Natural killer cell (primary cell): Measurements from ENCODE around the gene ACTA1. TPM values are rescaled to one million over a fixed set of nuclear protein-coding genes. Genes with fewer than 3 reads are reported as not detected.
"Not testable (repeated sequence)": the region's sequence is repeated elsewhere in the genome, so short reads cannot be mapped to it uniquely, and the experiment has no call there.

Experiments used
- ATAC-seq, 3 donors: fragments of 150-1000 bp in 2 of 3; fragments of 200-7000 bp in 1 of 3; cut with Tn5 transposase; 1 replicate in 1 of 3; 2 replicates in 2 of 3; pipeline ENCODE4 v1.10.0; 2021; ENCODE audit warnings: mild to moderate bottlenecking in 2 of 3, moderate library complexity in 2 of 3
- DNase-seq, 2 donors: peaks; one replicate each; pipeline versions ENCODE4 v3.0.0 to v3.0.0-alpha.2; 2013 to 2021; ENCODE audit warnings: mixed read lengths in 1 of 2
- H3K27ac ChIP-seq: one replicate; pipeline ENCODE4 v1.5.1; 2013; ENCODE audit warnings: mild to moderate bottlenecking, low read length
- H3K27me3 ChIP-seq: one replicate; pipeline ENCODE4 v1.6.1; 2013; ENCODE audit warnings: low read length; ENCODE audit not compliant: control insufficient read depth, insufficient read depth
- H3K36me3 ChIP-seq: one replicate; pipeline ENCODE4 v1.6.1; 2013; ENCODE audit warnings: low read length; ENCODE audit not compliant: control insufficient read depth, insufficient read depth
- H3K4me1 ChIP-seq: one replicate; pipeline ENCODE4 v1.6.1; 2013; ENCODE audit warnings: low read length; ENCODE audit not compliant: control insufficient read depth, insufficient read depth
- H3K4me3 ChIP-seq: one replicate; pipeline ENCODE4 v1.5.1; 2013; ENCODE audit warnings: low read length
- H3K9me3 ChIP-seq: one replicate; pipeline ENCODE4 v1.6.1; 2013; ENCODE audit warnings: low read length; ENCODE audit not compliant: control insufficient read depth, insufficient read depth
- H3K27ac Mint-ChIP-seq, 2 donors: one replicate each; pipeline ENCODE4 v1.8.0; 2022; ENCODE audit warnings: mild to moderate bottlenecking in 2 of 2, mixed read lengths in 2 of 2, moderate library complexity in 1 of 2
- H3K27me3 Mint-ChIP-seq, 2 donors: one replicate each; pipeline ENCODE4 v1.8.0; 2022; ENCODE audit warnings: low read depth in 2 of 2, mixed read lengths in 2 of 2
- H3K36me3 Mint-ChIP-seq: one replicate; pipeline ENCODE4 v1.8.0; 2022; ENCODE audit warnings: mixed read lengths
- H3K4me1 Mint-ChIP-seq, 2 donors: one replicate each; pipeline ENCODE4 v1.8.0; 2022; ENCODE audit warnings: mixed read lengths in 2 of 2
- H3K4me3 Mint-ChIP-seq: one replicate; pipeline ENCODE4 v1.8.0; 2022; ENCODE audit warnings: mild to moderate bottlenecking, moderate library complexity, mixed read lengths
- H3K9me3 Mint-ChIP-seq, 2 donors: one replicate each; pipeline ENCODE4 v1.8.0; 2022; ENCODE audit warnings: mixed read lengths in 2 of 2
- WGBS: methylation state at CpG from one replicate; pipeline ENCODE4 v1.1.7; 2013; ENCODE audit warnings: missing lambda C conversion rate; ENCODE audit not compliant: insufficient coverage; 5-methylcytosine and 5-hydroxymethylcytosine counted together
- intact Hi-C: fragments of 100-400 bp; cut with micrococcal nuclease; formaldehyde crosslinking; loops from one replicate; pipeline ENCODE4 v1.14.2; 2022
- total RNA-seq, 4 donors: library from RNA; stranded (reverse); fragments of 120-200 nt in 1 of 4; gene quantifications; one replicate each; pipeline versions ENCODE4 v1.2.3 to v1.2.4, GENCODE V29; 2013 to 2022
- TF ChIP-seq, protein P1 (sequence below): fragments of 200-600 bp; IDR thresholded peaks from one replicate; pipeline ENCODE4 v1.8.0; 2022; ENCODE audit warnings: antibody characterized with exemption

Gene ACTA1
- total RNA-seq, 3 donors from 2014 or later (not counting 1 experiment from before 2014, with no cell fraction given), result 0.25 to 0.40 TPM; not detected in 1

DNA sequence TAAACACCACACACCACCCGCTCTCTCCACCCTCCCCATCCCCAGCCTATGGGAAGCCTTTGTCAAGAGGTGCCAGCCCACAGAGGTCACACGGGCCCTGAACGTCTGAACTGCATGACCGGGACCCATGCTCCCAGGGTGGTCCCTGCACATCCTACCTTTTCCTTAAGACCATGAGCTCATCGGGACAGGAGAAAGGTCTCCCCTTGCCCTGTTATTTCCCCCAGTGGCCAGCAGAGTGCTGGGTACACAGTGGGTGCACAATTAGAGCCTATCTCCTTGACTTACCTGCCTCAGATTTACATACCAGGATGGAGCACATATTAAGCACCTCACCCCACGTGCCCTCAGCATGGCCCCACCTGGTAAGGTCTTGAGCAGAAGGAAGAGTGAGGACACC, 30.9 kb downstream of the ACTA1 start:
- Histone ChIP-seq H3K4me1 (peaks cover 10% of the 10 kb centered on the region), H3K27ac (no peak overlapping the region), H3K27me3 (peaks cover 15% of the 10 kb centered on the region), H3K9me3 (no peaks in the 10 kb centered on the region), H3K36me3 (no peaks in the 10 kb centered on the region), H3K4me3 (no peak overlapping the region)
- TF ChIP-seq, protein P1, sequence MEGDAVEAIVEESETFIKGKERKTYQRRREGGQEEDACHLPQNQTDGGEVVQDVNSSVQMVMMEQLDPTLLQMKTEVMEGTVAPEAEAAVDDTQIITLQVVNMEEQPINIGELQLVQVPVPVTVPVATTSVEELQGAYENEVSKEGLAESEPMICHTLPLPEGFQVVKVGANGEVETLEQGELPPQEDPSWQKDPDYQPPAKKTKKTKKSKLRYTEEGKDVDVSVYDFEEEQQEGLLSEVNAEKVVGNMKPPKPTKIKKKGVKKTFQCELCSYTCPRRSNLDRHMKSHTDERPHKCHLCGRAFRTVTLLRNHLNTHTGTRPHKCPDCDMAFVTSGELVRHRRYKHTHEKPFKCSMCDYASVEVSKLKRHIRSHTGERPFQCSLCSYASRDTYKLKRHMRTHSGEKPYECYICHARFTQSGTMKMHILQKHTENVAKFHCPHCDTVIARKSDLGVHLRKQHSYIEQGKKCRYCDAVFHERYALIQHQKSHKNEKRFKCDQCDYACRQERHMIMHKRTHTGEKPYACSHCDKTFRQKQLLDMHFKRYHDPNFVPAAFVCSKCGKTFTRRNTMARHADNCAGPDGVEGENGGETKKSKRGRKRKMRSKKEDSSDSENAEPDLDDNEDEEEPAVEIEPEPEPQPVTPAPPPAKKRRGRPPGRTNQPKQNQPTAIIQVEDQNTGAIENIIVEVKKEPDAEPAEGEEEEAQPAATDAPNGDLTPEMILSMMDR, result no peak
- Mint-ChIP-seq H3K27me3 (peaks cover 41 to 70% of the 10 kb centered on the region in 2 donors), H3K9me3 (no peaks in the 10 kb centered on the region), H3K4me1 (peaks cover 4% of the 10 kb centered on the region in 2 donors), H3K36me3 (no peaks in the 10 kb centered on the region), H3K27ac (no peak overlapping the region), H3K4me3 (no peak overlapping the region)
- ATAC-seq (no peak), DNase-seq (no peak)
- 80% methylated on average over 6 of the region's 6 CpGs for WGBS
- intact Hi-C loops, result no loop called here

DNA sequence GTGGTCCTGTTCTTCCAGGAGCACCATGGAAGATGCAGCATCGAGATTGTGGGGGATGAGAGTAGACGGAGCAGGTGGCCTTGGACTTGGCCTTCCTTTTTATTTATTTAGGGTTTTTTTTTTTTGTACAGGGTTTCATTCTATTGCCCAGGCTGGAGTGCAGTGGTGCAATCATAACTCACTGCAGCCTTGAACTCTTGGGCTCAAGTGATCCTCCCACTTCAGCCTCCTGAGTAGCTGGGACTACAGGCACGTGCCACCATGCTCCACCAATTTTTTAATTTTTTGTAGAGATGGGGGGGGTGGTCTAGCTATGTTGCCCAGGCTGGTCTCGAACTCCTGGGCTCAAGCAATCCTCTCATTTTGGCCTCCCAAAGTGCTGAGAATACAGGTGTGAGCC, 31.6 kb downstream of the ACTA1 start:
- intact Hi-C loops, H3K9me3 Mint-ChIP-seq, H3K4me1 ChIP-seq, H3K27me3 ChIP-seq, H3K27ac ChIP-seq, H3K36me3 Mint-ChIP-seq, H3K27ac Mint-ChIP-seq, DNase-seq, H3K4me3 Mint-ChIP-seq, H3K9me3 ChIP-seq, H3K4me3 ChIP-seq, H3K4me1 Mint-ChIP-seq, H3K36me3 ChIP-seq, ATAC-seq: not testable (repeated sequence)
- peaks cover 40 to 68% of the 10 kb centered on the region in 2 donors for H3K27me3 Mint-ChIP-seq
- 77% methylated on average over 4 of the region's 4 CpGs for WGBS

DNA sequence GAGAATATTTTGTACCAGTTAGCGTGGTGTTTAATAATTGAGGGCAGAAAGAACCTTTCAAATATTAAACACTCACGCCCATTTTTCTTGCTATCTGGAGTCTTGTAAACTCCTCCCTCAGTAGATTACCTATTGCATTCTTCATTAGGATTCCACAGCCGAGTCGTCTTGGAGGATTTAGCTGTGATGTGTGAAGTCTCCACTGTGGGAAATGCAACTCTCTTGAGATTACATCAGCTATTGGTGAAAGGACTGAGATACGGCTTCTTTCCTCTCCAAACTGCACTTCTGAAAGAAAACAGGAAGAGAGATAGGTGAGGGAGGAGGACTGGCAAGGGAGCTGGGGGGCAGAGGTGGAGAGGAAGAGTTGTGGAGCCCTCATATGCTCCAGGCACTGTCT, 36.1 kb downstream of the ACTA1 start:
- H3K27ac Mint-ChIP-seq, result no peak overlapping the region
- H3K9me3 Mint-ChIP-seq, result no peaks in the 10 kb centered on the region
- H3K4me3 ChIP-seq, result no peak overlapping the region
- no peaks in the 10 kb centered on the region for H3K4me1 Mint-ChIP-seq
- TF ChIP-seq, protein P1, result no peak
- peaks cover 20 to 48% of the 10 kb centered on the region in 2 donors for H3K27me3 Mint-ChIP-seq
- H3K27me3 ChIP-seq, result peaks cover 2% of the 10 kb centered on the region
- no peak for DNase-seq
- intact Hi-C loops, result no loop called here
- no peaks in the 10 kb centered on the region for H3K36me3 ChIP-seq
- no peaks in the 10 kb centered on the region for H3K36me3 Mint-ChIP-seq
- no peak overlapping the region for H3K27ac ChIP-seq
- WGBS, result 0% methylated on average over 1 of the region's 5 CpGs
- no peak for ATAC-seq
- H3K4me1 ChIP-seq, result no peaks in the 10 kb centered on the region
- H3K4me3 Mint-ChIP-seq, result no peak overlapping the region
- no peaks in the 10 kb centered on the region for H3K9me3 ChIP-seq

DNA sequence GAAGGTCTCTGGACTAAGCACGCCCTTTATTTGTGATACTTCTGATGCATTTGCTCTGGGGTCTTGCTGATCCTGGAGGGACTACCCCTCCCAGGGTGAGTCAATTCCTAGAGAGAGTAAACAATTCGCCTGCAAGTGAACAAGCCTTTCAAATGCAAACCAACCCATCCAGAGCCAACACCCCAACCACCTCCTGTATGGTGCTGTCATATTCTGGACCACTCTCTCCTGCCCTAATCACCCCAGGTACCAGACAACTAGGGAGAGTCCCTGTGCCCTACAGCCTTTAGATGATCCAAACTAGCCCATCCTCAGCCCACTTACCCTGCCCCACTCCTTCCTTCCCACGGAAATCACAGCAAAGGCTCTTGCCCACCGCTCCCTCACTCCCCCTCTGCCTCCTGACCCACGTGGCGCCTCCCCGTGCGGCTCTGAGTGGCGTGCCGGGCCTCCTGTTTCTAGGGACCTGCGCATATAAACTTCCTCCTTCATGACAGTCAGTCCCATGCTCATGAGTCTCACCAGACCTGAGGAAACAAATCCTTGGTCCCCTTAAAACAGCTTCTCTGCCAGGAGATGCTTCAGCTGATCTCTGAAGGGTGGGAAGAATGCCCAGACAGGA, 37.2 kb downstream of the ACTA1 start:
- H3K27ac ChIP-seq, result no peak overlapping the region
- no peak for ATAC-seq
- intact Hi-C loops, result no loop called here
- H3K27me3 ChIP-seq, result no peaks in the 10 kb centered on the region
- DNase-seq, result no peak
- TF ChIP-seq, protein P1, result no peak
- Mint-ChIP-seq H3K9me3 (no peaks in the 10 kb centered on the region), H3K27ac (no peak overlapping the region), H3K4me1 (no peaks in the 10 kb centered on the region), H3K27me3 (peaks cover 17 to 41% of the 10 kb centered on the region in 2 donors), H3K4me3 (no peak overlapping the region), H3K36me3 (no peaks in the 10 kb centered on the region)
- H3K4me3 ChIP-seq, result no peak overlapping the region
- H3K9me3 ChIP-seq, result no peaks in the 10 kb centered on the region
- H3K36me3 ChIP-seq, result no peaks in the 10 kb centered on the region
- no peaks in the 10 kb centered on the region for H3K4me1 ChIP-seq
- WGBS, result 42% methylated on average over 11 of the region's 11 CpGs

DNA sequence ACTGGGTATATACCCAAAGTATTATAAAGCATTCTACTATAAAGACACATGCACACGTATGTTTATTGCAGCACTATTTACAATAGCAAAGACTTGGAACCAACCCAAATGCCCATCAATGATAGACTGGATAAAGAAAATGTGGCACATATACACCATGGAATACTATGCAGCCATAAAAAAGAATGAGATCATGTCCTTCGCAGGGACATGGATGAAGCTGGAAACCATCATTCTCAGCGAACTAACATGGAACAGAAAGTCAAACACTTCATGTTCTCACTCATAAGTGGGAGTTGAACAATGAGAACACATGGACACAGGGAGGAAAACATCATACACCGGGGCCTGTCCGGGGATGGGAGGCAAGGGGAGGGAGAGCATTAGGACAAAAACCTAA, 39.4 kb downstream of the ACTA1 start:
- H3K4me3 Mint-ChIP-seq, H3K9me3 ChIP-seq, H3K4me1 ChIP-seq, H3K27me3 ChIP-seq, H3K9me3 Mint-ChIP-seq, H3K4me1 Mint-ChIP-seq, H3K27ac ChIP-seq, ATAC-seq, H3K36me3 ChIP-seq, DNase-seq, intact Hi-C loops, H3K36me3 Mint-ChIP-seq, H3K27ac Mint-ChIP-seq, H3K4me3 ChIP-seq: not testable (repeated sequence)
- peaks cover 19 to 39% of the 10 kb centered on the region in 2 donors for H3K27me3 Mint-ChIP-seq
- 96% methylated on average over 4 of the region's 5 CpGs for WGBS
